Measurements from ENCODE around the gene SLC38A1.
"Not testable (repeated sequence)": the region's sequence is repeated elsewhere in the genome, so short reads cannot be mapped to it uniquely, and the experiment has no call there.

The SLC38A1 gene

GRCh38 chr12:46162549-46163076 is 106.2 kb downstream of the SLC38A1 start:
- not testable (repeated sequence) for DNase-seq

- no peak for DNase-seq
Measured at GRCh38 chr12:46160981-46161690, 107.7 kb downstream of the SLC38A1 start.

- DNase-seq = no peak
Measured at GRCh38 chr12:46160101-46160980, 108.5 kb downstream of the SLC38A1 start.

- DNase-seq = no peak
Measured at GRCh38 chr12:46159309-46159901, 109.4 kb downstream of the SLC38A1 start.

- no peak for DNase-seq
Measured at GRCh38 chr12:46158501-46158900, 110.3 kb downstream of the SLC38A1 start.

- DNase-seq = no peak
Measured at GRCh38 chr12:46154221-46154985, 114.4 kb downstream of the SLC38A1 start.

- no peak for DNase-seq
Measured at GRCh38 chr12:46153268-46153872, 115.5 kb downstream of the SLC38A1 start.

- no peak for DNase-seq
Measured at GRCh38 chr12:46152456-46152855, 116.4 kb downstream of the SLC38A1 start.

GRCh38 chr12:46150735-46151134 is 118.1 kb downstream of the SLC38A1 start:
- no peak for DNase-seq

- no peak for DNase-seq
Measured at GRCh38 chr12:46149905-46150304, 118.9 kb downstream of the SLC38A1 start.

GRCh38 chr12:46149079-46149464 is 119.8 kb downstream of the SLC38A1 start:
- no peak for DNase-seq

GRCh38 chr12:46148327-46149078 is 120.3 kb downstream of the SLC38A1 start:
- no peak for DNase-seq

GRCh38 chr12:46147144-46147543 is 121.7 kb downstream of the SLC38A1 start:
- DNase-seq = no peak

- no peak for DNase-seq
Measured at GRCh38 chr12:46145881-46146280, 123.0 kb downstream of the SLC38A1 start.

- DNase-seq = no peak
Measured at GRCh38 chr12:46144433-46144832, 124.4 kb downstream of the SLC38A1 start.

- no peak for DNase-seq
Measured at GRCh38 chr12:46136249-46136648, 132.6 kb downstream of the SLC38A1 start.

- DNase-seq = no peak
Measured at GRCh38 chr12:46135750-46136149, 133.1 kb downstream of the SLC38A1 start.

GRCh38 chr12:46134852-46135251 is 134.0 kb downstream of the SLC38A1 start:
- DNase-seq = no peak

- no peak for DNase-seq
Measured at GRCh38 chr12:46134205-46134811, 134.5 kb downstream of the SLC38A1 start.

GRCh38 chr12:46133751-46134150 is 135.1 kb downstream of the SLC38A1 start:
- DNase-seq = no peak

Data from CD4-positive, alpha-beta T cell treated with Interleukin-15 for 1 hour (primary cell).